Prostate gland (tissue), 2 donors: ENCODE results near the gene SNED1.

Experiments
- CTCF ChIP-seq, 4 experiments: fragments of 200-600 bp in 2 of 4; fragments of 450-650 bp in 2 of 4; sonication (generic) in 2 of 4; IDR thresholded peaks; 1 replicate in 3 of 4; 2 replicates in 1 of 4; pipeline ENCODE4 v1.5.1; 2016 to 2019; ENCODE audit warnings: antibody characterized with exemption in 4 of 4, mild to moderate bottlenecking in 2 of 4, moderate library complexity in 2 of 4
- POLR2A ChIP-seq: fragments of 450-650 bp; IDR thresholded peaks from one replicate; pipeline ENCODE4 v1.6.1; 2016; ENCODE audit warnings: antibody characterized with exemption, mild to moderate bottlenecking

- no peak for TF ChIP-seq CTCF (IDR thresholded peaks at IDR 0.05)
- TF ChIP-seq POLR2A, result no peak
Measured at GRCh38 chr2:240957656-240958365, 40.6 kb upstream of the SNED1 start.
